Astrocyte (in vitro differentiated cells and primary cell): ENCODE data around the gene SLC25A22.

Experiments
- CTCF ChIP-seq: IDR thresholded peaks from 2 replicates; pipeline ENCODE4 v1.5.1; 2011; ENCODE audit warnings: low read depth, mild to moderate bottlenecking, inconsistent platforms, low read length, moderate library complexity; ENCODE audit not compliant: insufficient read depth
- EZH2 ChIP-seq: IDR thresholded peaks from 2 replicates; pipeline ENCODE4 v1.6.1; 2012; ENCODE audit warnings: mild to moderate bottlenecking, low read length, inconsistent platforms; ENCODE audit not compliant: insufficient read depth

GRCh38 chr11:770642-771616, 27.2 kb downstream of the SLC25A22 start:
- TF ChIP-seq CTCF (no peak), EZH2 (no peak)
